Stimulated activated memory B cell treated with anti-CD40 and anti-IgM and Interleukin-4, amounts not matched to agents 10 μg/mL and 1 μg/mL and 100 μg/mL, for 72 hours (primary cell): ENCODE measurements around the gene UPK3BL1.
A peak's percentile ranks its signal among the peaks of the same experiment; 100 is the strongest.
"Not testable (repeated sequence)": the region's sequence is repeated elsewhere in the genome, so short reads cannot be mapped to it uniquely, and the experiment has no call there.

Experiments used
- ATAC-seq: fragments of 150-1000 bp; cut with Tn5 transposase; 2 replicates; pipeline ENCODE4 v1.10.0; 2021
- H3K27ac Mint-ChIP-seq: one replicate; pipeline ENCODE4 v1.8.0; 2022; ENCODE audit warnings: mild to moderate bottlenecking, mixed read lengths
- H3K27me3 Mint-ChIP-seq: one replicate; pipeline ENCODE4 v1.8.0; 2022; ENCODE audit warnings: mixed read lengths
- H3K36me3 Mint-ChIP-seq: one replicate; pipeline ENCODE4 v1.8.0; 2022; ENCODE audit warnings: mixed read lengths
- H3K4me1 Mint-ChIP-seq: one replicate; pipeline ENCODE4 v1.8.0; 2022; ENCODE audit warnings: mixed read lengths
- H3K4me3 Mint-ChIP-seq: one replicate; pipeline ENCODE4 v1.8.0; 2022; ENCODE audit warnings: mild to moderate bottlenecking, moderate library complexity, mixed read lengths
- H3K9me3 Mint-ChIP-seq: one replicate; pipeline ENCODE4 v1.8.0; 2022; ENCODE audit warnings: mixed read lengths

Gene UPK3BL1

DNA sequence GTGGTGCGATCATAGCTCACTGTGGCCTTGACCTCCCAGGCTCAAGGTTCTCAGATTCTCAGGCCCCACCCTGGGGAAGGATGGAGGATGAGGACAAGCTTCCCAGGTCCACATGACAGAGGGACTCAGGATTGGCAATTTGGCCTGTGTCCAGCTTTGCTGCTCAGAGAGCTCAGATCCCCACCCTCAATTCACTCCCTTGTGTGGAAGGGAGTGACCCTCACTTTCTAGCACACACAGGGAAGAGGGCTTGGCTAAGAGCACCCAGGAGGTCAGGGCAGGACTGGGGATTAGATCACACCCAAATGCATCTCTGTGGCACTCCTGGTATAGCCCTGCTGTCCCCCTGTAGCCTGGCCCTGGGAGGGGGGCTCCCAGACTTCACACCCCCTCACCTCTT lies 813 bp upstream of the UPK3BL1 start:
- H3K27me3 Mint-ChIP-seq, ATAC-seq, H3K4me1 Mint-ChIP-seq, H3K36me3 Mint-ChIP-seq, H3K27ac Mint-ChIP-seq, H3K4me3 Mint-ChIP-seq, H3K9me3 Mint-ChIP-seq: not testable (repeated sequence)

DNA sequence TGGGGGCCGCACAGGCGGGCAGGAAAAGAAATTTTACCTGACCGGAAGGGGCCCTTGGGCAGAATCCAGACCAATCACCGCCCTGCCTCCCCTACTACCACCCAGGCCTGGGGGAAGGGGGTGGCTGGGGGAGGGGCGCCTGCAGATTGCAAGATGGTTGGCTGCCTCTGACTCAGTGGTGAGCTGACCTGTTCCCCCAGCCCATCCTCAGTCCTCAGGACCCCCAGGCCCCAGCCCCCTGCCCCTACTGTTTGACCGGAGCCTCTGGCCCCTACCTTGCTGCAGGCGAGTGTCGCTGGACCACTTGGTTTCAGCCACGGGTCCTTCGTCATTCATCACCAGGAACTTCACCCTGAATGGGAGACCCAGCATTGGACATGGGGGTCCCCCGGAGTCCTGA lies 3.7 kb downstream of the UPK3BL1 start:
- H3K36me3 Mint-ChIP-seq, H3K4me3 Mint-ChIP-seq, H3K9me3 Mint-ChIP-seq, H3K27ac Mint-ChIP-seq, H3K27me3 Mint-ChIP-seq, H3K4me1 Mint-ChIP-seq: not testable (repeated sequence)
- ATAC-seq = peak; percentile 58

DNA sequence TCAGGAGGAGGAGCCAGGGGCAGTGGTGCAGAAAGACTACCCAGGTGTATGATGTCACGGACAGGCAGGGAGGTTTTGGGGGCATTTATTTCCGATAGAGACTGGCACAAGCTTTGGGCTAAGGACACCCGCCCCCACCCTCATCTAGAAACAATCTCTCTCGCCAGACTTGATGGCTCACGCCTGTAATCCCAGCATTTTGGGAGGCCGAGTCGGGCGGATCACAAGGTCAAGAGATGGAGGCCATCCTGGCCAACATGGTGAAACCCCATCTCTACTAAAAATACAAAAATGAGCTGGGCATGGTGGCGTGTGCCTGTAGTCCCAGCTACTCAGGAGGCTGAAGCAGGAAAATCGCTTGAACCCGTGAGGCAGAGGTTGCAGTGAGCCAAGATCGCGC lies 5.6 kb downstream of the UPK3BL1 start:
- H3K4me3 Mint-ChIP-seq, ATAC-seq, H3K27me3 Mint-ChIP-seq, H3K36me3 Mint-ChIP-seq, H3K9me3 Mint-ChIP-seq, H3K4me1 Mint-ChIP-seq, H3K27ac Mint-ChIP-seq: not testable (repeated sequence)

DNA sequence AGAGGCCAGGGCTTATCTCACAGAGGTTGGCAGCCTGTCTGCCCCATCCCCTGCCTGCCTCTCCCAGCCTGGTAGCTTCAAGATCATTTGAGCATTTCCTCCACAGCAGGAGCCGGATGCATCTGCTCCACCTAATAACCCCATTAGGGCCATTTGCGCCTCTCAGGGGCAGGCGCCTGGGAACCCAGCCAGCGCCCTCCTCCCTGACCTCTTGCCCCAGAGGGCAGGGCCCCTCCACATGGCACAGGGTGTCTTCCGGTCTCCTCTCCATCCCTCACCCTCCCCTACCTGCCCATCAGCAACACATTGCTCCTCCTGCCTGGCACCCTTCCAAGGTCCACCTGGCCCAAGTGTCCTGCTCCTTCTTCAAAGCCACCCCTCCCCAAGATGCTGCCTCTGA lies 7.2 kb downstream of the UPK3BL1 start:
- not testable (repeated sequence) for H3K4me3 Mint-ChIP-seq, ATAC-seq, H3K4me1 Mint-ChIP-seq, H3K27ac Mint-ChIP-seq, H3K9me3 Mint-ChIP-seq, H3K36me3 Mint-ChIP-seq, H3K27me3 Mint-ChIP-seq

DNA sequence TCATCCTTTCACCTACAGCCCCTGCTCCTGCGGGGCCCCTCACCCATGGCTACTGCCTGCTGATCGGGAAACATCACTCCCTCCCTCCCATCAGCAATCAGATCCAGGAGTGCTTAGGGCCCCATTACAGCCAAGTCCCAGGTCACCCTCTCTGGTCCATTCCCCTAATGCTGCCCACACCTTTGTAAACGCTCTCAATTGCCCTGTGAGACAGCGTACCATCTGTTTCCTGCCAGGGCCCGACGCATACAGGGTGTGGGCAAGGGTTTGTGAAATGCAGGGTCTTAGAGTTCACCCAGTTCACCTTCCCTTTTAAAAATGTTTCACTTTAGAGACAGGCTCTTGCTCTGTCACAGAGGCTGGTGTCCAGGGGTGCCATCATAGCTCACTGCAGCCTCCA lies 8.3 kb downstream of the UPK3BL1 start:
- not testable (repeated sequence) for H3K4me3 Mint-ChIP-seq, H3K36me3 Mint-ChIP-seq, H3K4me1 Mint-ChIP-seq, H3K9me3 Mint-ChIP-seq, H3K27me3 Mint-ChIP-seq, ATAC-seq, H3K27ac Mint-ChIP-seq

DNA sequence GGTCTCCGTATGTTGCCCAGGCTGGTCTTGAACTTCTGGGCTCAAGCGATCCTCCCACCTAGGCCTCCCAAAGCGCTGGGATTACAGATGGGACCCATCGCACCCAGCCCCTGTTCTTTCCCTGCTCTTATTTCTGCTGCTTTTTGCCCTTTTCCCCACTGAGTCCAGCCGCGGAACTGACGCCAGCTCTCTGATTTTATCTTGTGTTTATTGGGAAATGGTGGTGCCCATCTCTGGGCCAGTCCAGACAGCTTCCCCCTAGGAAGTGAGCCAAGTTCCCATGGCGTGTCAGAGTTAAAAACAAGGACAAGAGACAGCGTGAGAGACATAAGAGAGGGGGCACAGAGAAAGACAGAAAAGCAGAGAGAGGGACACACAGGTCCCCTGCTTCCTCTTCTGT lies 12.0 kb downstream of the UPK3BL1 start:
- H3K36me3 Mint-ChIP-seq, H3K27me3 Mint-ChIP-seq, H3K4me1 Mint-ChIP-seq, H3K4me3 Mint-ChIP-seq, H3K9me3 Mint-ChIP-seq, ATAC-seq, H3K27ac Mint-ChIP-seq: not testable (repeated sequence)

DNA sequence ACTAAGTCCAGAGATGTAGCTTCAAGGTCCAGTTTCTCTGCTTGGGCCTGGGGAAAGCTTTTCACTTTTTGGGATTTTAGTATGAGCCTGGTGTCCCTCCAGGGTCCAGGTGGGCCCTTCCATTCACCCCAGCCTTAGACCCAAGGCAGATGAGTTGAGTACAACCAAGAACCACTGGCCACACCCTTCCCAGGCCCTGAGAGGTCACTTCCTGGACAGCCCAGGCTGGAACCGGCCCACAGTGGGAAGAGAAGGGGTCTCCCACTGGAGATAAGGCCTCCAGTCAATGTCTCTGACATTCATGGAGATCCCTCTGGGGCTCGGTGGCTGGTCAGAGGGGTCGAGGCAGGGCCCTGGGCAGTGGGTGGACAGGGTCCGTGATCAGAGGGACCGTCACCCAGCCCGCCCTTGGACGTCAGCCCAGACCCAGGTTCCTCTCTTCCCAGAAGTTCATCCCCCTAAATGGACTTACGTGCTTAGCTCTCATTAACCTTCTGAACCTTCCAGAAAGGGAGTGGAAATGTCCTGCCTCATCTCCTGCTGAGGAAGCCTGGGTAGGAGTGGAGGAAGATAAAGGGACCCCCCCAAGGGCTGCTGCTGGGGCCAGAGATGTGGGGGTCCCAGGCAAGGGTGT lies 15.2 kb downstream of the UPK3BL1 start:
- H3K27me3 Mint-ChIP-seq, H3K9me3 Mint-ChIP-seq, H3K27ac Mint-ChIP-seq, ATAC-seq, H3K36me3 Mint-ChIP-seq, H3K4me1 Mint-ChIP-seq, H3K4me3 Mint-ChIP-seq: not testable (repeated sequence)

DNA sequence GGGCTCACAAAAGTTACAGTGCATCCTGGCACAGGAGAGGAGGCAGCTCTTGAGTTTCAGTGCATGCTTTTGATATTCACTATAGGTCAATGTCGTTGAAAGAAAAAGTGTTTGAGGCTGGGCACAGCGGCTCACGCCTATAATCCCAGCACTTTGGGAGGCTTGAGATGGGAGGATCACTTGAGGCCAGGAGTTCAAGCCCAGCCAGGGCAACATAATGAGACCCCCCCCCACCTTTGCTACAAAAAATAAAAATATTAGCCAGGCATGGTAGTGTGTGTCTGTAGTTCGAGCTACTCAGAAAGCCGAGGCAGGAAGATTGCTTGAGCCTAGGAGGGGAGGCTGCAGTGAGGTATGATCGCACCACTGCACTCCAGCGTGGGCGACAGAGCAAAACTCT lies 24.5 kb downstream of the UPK3BL1 start:
- H3K27ac Mint-ChIP-seq, H3K9me3 Mint-ChIP-seq, H3K36me3 Mint-ChIP-seq, ATAC-seq, H3K4me3 Mint-ChIP-seq, H3K27me3 Mint-ChIP-seq, H3K4me1 Mint-ChIP-seq: not testable (repeated sequence)

DNA sequence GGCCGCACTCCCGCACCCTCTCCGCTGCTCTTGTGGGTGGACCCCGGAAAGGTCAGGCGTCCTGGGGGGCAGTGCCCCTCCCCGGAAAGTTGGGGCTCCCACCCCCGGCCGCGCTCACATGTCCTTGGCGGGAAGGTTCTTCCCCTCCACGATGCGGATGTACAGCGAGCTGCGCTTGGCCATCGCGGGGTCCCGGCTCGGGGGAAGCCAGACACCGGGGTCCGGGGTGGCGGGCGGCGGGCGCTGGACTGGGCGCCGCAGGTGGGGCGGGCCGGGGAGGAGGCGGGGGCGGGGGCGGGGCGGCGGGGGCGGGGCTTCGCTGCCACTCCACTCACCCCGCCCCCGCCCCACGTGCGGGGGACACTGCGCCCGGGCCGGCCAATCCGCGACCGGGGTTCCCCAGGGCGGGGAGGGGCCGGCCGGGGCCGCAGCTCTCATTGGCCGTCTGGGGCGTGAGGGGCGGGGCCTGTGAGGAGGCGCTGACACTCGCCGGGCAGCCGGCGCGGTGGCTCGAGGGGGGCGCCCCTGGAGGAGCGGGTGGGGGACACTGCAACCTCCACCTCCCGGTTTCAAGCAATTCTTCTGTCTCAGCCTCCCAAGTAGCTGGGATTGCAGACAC lies 26.0 kb downstream of the UPK3BL1 start, which contains the start of gene RASA4:
TSS of gene RASA4 (minus strand) at position 250 of the 619 bp plus-strand sequence. CDS start at position 183, 67 bp downstream.
- H3K4me3 Mint-ChIP-seq, H3K27ac Mint-ChIP-seq, H3K36me3 Mint-ChIP-seq, H3K9me3 Mint-ChIP-seq, H3K27me3 Mint-ChIP-seq, H3K4me1 Mint-ChIP-seq: not testable (repeated sequence)
- peak; percentile 89 for ATAC-seq

DNA sequence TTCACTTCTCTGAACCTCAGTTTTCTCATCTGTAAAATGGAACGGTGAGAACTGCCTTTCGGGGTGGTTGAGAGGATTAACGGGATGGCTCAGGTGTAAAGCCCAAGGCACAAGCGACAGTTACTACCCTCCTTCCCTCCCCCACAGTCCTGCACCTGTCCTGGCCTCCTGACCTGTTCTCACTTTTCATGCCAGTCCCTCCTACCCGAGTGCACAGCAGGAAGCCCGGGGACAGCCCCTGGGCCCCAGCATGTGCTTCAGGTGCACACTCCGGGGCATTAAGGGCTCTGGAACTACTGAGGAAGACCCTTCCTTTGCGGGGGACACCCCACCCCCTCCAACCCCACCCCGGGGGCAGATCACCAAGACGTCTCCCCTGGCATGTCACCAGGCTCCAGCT lies 26.7 kb downstream of the UPK3BL1 start:
- H3K4me1 Mint-ChIP-seq, H3K36me3 Mint-ChIP-seq, H3K27me3 Mint-ChIP-seq, H3K4me3 Mint-ChIP-seq, H3K27ac Mint-ChIP-seq, H3K9me3 Mint-ChIP-seq: not testable (repeated sequence)
- peak; percentile 55 for ATAC-seq

DNA sequence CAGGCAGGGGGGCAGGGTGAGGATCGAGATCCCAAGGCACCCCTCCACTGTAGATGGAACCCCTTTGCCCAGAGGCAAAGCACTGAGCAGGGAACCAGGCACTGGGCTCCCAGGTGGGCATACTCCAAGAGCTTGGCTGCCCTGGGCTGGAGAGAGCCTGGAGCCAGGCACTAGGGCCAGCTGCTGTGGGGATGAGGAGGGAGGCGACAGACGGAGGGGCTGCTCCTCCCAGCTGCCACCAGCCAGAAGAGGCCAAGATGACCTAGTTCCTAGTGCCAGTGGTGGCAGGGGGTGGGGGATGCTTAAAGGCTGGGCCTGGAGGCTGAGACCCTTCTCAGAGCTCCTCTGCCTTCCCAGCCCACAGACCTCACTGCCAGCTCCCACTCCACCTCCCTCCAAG lies 27.7 kb downstream of the UPK3BL1 start:
- not testable (repeated sequence) for H3K9me3 Mint-ChIP-seq, H3K27ac Mint-ChIP-seq, H3K4me1 Mint-ChIP-seq, H3K36me3 Mint-ChIP-seq, ATAC-seq, H3K27me3 Mint-ChIP-seq, H3K4me3 Mint-ChIP-seq

DNA sequence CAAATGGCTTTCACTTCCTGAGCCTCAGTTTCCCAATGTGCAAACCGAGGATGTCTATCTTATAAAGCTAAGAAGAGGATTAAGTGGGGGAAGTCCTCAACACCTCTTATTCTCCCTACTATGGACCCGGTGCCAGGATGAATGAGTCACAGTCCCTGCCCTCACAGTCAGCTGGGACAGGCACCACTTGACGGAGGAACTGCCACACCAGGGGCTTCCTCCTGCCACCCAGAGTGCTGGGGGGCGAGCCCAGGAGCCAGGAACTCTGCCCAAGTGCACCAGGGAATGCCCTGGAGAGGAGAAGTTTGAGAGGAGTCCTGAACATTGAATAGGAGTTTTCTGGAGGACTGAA lies 28.3 kb downstream of the UPK3BL1 start:
- not testable (repeated sequence) for H3K36me3 Mint-ChIP-seq, H3K4me1 Mint-ChIP-seq, H3K4me3 Mint-ChIP-seq, H3K27me3 Mint-ChIP-seq, H3K27ac Mint-ChIP-seq, H3K9me3 Mint-ChIP-seq
- peak; percentile 5 for ATAC-seq

DNA sequence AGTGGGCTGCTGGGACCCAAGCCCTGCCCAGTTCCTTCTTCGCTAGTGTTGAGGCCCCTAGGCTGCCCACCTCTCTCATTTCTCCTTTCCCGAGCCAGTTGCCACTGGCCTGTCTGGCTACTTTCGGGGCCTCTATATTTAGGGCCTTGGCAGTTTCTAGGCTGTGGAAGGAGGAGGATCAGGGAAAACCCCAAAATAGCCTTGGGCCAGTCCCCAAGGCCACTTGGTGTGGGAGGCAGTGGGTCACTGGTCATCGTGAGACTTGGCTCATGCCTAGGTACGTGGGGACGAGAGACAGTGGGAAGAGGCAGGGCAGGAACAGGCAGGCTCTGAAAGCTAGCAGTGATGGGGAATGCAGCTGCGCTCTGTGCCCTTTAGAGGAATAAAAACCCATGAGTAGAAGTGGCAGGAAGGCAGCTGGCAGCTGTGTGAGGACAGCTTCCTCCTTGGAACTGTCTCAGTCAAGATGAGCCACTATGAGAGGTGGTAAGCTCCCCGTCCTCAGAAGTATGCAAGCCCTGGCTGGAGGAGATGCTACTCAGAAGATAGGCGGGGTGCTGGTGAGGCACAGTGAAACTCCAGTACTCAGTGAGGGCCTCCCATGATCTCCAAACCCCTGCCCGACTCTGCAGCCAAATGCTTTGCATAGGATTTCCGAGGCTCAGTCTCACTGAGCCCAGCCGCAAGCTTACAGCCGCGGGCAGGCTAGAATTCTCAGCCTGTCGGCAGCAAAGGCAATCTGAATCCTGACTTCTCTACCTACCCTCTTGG lies 28.8 kb downstream of the UPK3BL1 start:
- not testable (repeated sequence) for H3K27me3 Mint-ChIP-seq, H3K9me3 Mint-ChIP-seq, H3K36me3 Mint-ChIP-seq, H3K27ac Mint-ChIP-seq, H3K4me1 Mint-ChIP-seq, H3K4me3 Mint-ChIP-seq
- ATAC-seq = peak; percentile 70

DNA sequence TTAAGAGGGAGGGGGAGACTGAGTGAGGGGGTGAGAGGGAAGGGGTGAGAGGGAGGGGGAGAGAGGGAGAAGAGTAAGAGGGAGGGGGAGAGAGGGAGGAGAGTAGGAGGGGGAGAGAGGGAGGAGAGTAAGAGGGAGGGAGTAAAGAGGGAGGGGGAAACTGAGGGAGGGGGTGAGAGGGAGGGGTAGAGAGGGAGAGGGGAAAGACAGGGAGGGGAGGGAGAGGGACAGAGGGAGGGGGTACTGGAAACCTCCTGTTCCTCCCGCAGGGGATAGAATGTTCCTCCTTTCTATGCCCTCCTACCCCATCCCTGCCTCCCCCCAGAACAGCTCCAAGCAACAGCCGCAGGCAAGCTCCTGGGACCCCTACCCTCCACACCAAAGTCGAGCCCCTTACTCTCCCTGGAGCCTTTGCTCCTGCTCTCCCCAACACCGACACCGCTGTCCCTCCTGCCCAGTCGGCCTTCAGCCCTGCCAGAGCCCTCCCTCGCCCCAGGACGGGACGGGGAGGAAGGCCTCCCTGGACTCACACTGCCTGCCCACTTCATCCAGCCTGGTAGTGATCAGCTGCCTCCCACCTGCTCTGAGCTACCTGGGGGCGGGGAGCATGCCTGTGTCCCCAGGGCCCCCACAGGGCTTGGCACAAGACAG lies 30.8 kb downstream of the UPK3BL1 start:
- Mint-ChIP-seq H3K27ac (peak overlapping the region; percentile 58), H3K4me3 (peak overlapping the region; percentile 57)
- H3K27me3 Mint-ChIP-seq, H3K4me1 Mint-ChIP-seq, H3K36me3 Mint-ChIP-seq, H3K9me3 Mint-ChIP-seq, ATAC-seq: not testable (repeated sequence)

DNA sequence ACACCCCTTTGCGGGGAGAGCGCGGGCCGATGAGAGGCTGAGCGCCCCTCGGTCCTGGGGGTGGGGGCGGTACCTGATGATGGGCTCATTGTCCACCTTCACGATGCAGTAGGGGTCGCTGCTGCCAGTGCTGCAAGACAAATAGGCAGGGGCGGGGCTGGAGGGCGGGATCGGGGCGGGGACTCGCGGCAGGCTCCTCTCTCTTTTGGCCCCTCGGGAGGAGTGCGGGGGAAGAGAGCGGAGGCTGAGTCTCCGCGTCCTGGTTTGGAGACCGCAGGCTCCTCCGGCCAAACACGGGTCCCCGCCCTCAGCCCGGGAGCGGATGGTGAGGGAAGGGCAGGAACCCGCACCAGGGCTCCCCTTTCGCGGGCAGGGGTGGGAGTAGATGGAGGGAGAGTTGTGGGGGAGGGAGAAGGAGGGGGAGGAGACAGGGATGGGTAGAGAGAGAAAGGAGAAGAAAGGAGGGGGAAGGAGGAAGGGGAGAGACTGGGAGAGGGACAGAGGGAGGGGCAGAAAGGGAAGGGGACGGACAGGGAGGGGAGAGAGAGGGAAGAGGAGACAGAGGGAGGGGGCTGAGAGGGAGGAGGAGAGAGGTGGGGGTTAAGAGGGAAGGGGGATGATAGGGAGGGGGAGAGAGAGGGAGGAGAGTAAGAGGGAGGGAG lies 31.4 kb downstream of the UPK3BL1 start:
- H3K36me3 Mint-ChIP-seq, H3K4me1 Mint-ChIP-seq, H3K9me3 Mint-ChIP-seq, H3K27ac Mint-ChIP-seq, H3K27me3 Mint-ChIP-seq, H3K4me3 Mint-ChIP-seq: not testable (repeated sequence)
- ATAC-seq = peak; percentile 49
